HG02798 (cell line): ENCODE data around the gene MSI2.

ENCODE experiments used
- ATAC-seq: cut with Tn5 transposase; IDR thresholded peaks from one replicate; pipeline ENCODE4 v1.9.1; 2021; ENCODE audit warnings: mild to moderate bottlenecking; ENCODE audit not compliant: unreplicated experiment, poor library complexity

Gene MSI2

DNA sequence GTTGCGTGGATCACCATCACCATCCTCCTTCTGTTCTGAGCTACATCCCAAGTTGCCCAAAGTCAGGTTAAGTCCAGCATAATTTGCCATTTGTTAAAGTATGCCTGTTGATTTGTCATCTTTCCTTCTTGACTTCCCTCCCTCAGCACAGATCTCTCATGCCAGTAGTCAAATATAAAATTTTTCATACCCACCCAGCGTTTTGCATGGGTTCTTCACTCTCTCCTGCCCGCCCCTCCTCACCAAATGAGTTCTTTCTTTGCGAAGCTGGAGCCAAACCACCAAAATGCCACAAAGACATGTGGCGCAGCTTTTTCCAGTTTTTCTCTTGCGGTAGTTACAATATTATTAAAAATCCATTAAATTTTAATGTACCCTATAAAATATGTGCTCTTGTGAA is 167.2 kb downstream of the MSI2 start:
- no peak for ATAC-seq

GRCh38 chr17:57424273-57424672 is 167.9 kb downstream of the MSI2 start:
- no peak for ATAC-seq

DNA sequence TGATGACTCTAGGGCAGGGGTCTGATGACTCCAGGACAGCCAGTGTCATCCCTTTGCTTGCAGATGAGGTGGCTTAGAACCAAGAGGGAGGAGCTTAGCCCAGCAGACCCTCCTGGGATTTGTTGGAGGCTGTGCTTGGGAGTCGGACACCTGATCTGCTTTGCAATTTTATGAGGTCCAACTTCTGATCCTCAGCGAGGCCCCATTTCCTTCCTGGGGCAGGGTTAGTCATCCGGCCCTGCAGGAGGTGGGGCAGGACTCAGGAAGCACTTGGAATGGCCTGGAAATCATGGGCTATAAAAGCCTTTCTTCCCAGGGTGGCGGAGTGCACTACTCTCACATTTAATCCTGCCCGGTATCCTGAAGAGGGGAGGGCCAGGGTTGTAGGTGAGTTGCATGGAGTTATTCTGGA is 168.5 kb downstream of the MSI2 start:
- no peak for ATAC-seq

DNA sequence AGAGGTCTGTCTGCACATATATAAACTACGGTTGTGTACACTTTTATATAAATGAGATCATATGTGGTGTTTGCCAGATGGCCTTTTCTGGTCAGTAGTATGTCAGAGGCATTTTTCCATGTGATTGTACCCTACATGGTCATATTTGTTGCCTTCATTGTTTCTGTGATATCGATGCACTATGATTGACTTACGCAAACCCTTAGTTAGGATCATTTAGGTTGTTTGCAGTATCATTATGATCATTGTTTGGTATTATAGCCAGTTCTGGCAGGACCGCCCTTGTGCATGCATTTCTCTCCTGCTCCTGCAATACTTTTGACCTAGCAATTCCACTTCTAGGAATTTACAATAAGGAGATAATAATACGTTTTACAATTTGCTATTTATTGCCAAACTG is 169.1 kb downstream of the MSI2 start:
- no peak for ATAC-seq

- ATAC-seq, result no peak
These were observed 169.9 kb downstream of the MSI2 start for GRCh38 chr17:57425903-57426880.

GRCh38 chr17:57429966-57430365 is 173.6 kb downstream of the MSI2 start:
- no peak for ATAC-seq

DNA sequence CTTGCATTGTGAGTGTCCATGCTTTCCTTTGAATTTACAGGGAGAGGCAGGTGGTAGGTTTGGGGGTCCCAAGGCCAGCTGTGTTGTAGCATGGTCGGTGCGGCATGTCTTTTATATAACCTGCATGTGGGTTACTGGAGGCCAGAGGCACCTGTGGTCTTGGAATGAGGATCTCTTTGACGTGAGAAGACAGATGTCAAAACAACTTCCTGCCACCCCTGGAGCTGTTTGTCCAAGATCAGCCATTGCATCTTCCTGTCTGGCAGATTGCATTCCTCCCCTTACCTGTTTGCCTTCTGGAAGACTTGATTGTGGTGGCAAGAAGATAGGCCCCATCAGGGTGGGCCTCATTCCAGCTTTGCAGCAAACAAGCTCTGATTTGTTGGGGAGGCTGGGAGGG is 175.1 kb downstream of the MSI2 start:
- ATAC-seq, result no peak

DNA sequence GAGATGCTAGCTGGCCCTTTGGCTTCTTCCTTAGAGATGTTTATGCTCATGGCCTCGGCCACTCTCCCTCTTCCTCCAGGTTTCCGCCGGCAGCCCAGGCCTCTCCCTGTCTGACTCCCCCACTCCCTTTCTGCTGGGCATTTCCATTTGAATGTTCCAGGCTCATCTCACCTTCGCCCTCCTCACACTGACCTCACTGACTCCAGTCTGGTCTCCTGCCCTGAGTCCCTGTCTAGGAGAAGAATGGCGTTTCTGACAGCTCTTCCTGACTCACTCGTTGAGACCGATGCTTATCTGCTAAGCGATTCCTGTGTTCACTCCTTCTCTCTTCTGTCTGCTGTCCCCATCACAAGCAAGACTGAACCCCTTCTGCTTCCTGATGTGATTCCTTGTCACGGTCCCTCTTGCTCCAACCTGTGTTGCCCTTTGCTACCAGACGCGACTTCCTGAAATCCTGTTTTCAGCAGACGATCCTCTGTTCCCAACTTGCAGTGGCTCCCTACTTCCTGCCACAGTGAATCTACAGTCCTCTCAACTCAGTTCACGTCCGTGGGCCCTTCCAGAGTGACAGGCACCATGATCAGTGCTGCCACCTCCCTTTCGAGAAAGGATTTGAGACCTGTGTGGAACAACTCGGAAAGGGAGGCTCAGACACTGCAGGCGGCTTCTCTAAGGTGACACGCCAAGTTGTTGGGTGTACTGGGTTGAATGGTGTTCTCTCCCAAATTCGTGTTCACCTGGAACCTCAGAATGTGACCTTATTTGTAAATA is 176.4 kb downstream of the MSI2 start:
- ATAC-seq, result no peak

DNA sequence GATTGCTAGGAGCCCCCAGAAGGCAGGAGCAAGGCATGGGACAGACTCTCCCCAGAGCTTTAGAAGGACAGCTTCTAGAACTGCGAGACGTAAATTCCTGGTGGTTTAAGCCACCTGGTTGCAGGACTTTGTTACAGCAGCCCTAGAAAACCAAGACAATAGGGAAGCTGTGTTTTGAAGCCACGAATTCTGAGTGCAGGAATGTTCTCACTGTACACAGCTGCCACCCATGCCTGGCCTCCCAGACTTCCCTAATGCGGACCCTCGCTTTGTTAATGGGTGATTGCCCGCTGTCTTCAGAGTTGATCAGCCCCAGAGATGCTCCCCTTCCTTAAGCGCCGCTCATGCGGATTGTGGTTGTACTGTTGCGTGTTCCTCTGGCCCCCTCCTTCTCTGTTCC is 177.1 kb downstream of the MSI2 start:
- no peak for ATAC-seq

DNA sequence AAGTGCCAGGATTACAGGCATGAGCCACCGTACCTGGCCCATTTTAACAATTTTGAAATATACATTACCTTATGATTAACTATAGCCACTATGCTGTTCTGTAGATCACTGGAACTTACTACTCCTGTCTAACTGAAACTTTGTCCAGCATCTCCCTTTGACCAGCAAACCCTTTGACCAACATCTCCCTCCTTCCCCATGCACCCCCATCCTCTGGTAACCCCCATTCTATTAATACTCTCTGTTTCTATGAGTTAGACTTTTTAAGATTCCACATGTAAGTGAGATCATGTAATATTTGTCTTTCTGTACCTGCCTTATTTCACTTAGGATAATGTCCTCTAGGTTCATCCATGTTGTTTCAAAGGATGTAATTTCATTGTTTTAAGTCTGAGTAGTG is 178.0 kb downstream of the MSI2 start:
- no peak for ATAC-seq

- ATAC-seq, result no peak
These were observed 180.2 kb downstream of the MSI2 start for GRCh38 chr17:57436565-57436964.

- ATAC-seq, result no peak
These were observed 181.9 kb downstream of the MSI2 start for GRCh38 chr17:57438066-57438731.

DNA sequence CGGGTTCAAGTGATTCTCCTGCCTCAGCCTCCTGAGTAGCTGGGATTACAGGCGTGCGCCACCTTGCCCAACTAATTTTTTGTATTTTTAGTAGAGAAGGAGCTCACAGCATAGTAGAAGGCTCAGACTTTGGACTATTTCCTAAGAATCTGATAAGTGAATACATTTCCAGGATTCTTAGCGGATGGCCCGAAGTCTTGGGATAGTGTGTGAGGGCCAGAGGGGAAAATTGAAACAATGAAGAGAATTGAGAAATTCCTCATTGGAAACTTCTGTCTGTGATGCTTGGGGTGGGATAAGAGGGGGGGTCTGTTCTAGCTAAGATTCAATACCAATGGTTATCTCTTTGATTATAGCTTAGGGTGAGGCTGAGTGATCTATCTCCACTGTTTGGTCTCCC is 183.3 kb downstream of the MSI2 start:
- ATAC-seq, result no peak

- peak; percentile 61 for ATAC-seq
These were observed 184.4 kb downstream of the MSI2 start for GRCh38 chr17:57440522-57441269.

GRCh38 chr17:57441270-57441600 is 184.9 kb downstream of the MSI2 start:
- ATAC-seq, result peak; percentile 46

DNA sequence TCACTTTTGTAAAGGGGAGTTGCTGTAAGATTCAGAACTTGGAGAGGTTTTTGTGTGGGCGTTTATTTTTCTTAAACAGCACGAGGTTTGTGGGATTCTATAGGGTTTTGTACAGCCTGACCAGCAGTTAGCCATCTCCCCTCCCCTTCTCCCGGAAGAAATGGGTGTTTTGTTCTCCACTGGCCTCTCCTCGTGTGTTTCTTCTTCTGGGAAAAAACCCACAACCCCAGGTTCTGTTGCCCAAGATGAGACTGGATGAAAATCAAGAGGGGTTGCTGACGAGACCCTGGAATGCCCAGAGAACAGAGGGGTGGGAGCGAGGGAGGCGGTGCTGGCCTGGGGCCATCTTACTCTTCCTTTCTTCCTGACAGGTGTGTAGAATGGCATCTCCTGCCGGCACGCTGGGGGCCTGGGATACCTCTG is 186.1 kb downstream of the MSI2 start:
- no peak for ATAC-seq

GRCh38 chr17:57442914-57443571 is 186.7 kb downstream of the MSI2 start:
- ATAC-seq, result no peak

DNA sequence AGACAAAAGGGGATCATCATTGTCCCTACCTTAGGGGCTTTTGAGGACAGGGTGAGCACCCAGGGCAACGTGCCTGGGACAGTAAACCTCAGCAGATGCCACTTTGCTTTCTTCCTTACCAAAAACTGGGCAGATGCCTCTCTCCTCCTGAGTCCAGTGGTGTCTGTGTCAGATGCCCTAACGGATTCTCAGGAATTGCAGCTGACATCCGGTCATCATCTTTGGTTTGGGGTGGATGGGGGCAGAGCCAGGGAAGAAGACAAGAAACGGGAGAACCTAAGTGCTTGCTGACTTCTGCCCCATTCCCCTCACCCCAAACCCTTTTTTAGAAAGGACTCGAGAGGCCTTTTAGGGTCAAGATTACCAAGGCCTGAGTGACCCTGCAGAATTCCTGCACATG is 187.5 kb downstream of the MSI2 start:
- ATAC-seq, result no peak

DNA sequence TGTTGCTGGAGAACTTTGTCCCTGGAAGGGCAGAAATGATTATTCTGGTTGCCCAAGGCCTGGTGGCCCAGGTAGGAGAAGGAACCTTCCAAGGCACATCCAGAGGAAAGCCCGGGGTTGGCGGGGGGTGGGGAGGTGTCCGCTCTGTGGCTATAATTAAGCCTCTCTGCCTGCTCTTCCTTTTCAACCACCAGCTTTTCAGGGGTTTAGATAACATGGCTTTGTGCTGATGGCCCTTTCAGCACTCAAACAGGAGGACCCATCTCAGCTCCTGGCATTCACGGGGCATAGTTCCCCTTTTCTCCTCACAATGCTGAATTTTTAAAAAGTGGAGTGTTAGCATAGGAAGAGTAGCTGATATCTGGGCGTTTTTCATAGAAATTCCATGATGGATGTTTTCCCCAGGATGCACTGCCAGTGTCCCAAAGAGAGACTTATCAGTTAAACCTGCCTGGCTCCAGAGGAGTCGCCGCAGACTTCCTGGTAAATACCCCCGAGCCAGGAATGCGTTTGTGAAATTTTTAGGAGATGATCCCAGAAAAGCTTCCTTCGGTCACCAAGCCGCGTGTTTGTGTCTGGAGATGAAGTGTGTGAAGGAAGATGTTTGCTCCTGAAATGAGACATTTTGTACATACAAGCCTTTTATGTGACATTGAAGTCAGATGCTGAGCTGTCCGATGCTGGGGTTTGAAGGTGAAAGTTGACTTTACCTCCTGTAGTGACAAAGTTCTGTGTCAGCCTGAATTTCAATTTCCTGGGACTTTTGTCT is 188.5 kb downstream of the MSI2 start:
- no peak for ATAC-seq
